GM12878 (cell line): ENCODE data around the gene GP2. TPM values are rescaled to one million over a fixed set of nuclear protein-coding genes. Genes with fewer than 3 reads are reported as not detected.

Experiments
- ATAC-seq: fragments of 200-7000 bp; cut with Tn5 transposase; 3 replicates; pipeline ENCODE4 v1.9.1; 2020; ENCODE audit warnings: mild to moderate bottlenecking, moderate library complexity
- BruUV-seq: library from RNA; stranded (reverse); fragments of 400-500 nt; replicated peaks from 2 replicates; lab custom pipeline; 2021; lab: Mats Ljungman, UMichigan
- CTCF ChIA-PET: fragments of 300-600 bp; sonication (Branson Sonifier 250); formaldehyde crosslinking; extraction: SDS; loops from one replicate; lab custom pipeline; 2021; ENCODE audit warnings: inconsistent platforms; lab: Yijun Ruan, JAX
- POLR2A ChIA-PET: fragments of 350-600 bp; formaldehyde crosslinking; extraction: SDS; loops from one replicate; lab custom pipeline; 2021; ENCODE audit warnings: inconsistent platforms; lab: Charles Lee
- RAD21 ChIA-PET: fragments of 300-600 bp; sonication (Branson Sonifier 250); formaldehyde crosslinking; loops from one replicate; lab custom pipeline; 2023; ENCODE audit warnings: antibody characterized with exemption; ENCODE audit not compliant: unreplicated experiment; lab: Charles Lee
- SMC1A ChIA-PET: fragments of 300-600 bp; sonication (Branson Sonifier 250); formaldehyde crosslinking; loops from one replicate; lab custom pipeline; 2023; ENCODE audit not compliant: unreplicated experiment, uncharacterized antibody; lab: Charles Lee
- DNase-seq: peaks from one replicate; pipeline ENCODE4 v3.0.0-alpha.2; 2011; ENCODE audit warnings: low read depth, low spot score
- FAIRE-seq: peaks from 3 replicates; lab custom pipeline; 2011; peaks lifted over from hg19 to GRCh38; lab: Jason Lieb, UNC
- H2AFZ ChIP-seq: 2 replicates; pipeline ENCODE4 v1.6.0; 2011; ENCODE audit warnings: low read depth, low read length, control low read depth; ENCODE audit not compliant: control insufficient read depth
- H3K27ac ChIP-seq: 2 replicates; pipeline ENCODE4 v1.5.1; 2011; ENCODE audit warnings: control low read depth; ENCODE audit not compliant: control insufficient read depth, insufficient read depth
- H3K27me3 ChIP-seq, 2 experiments: replicated peaks in 1 of 2; 2 replicates each; pipeline versions ENCODE4 v1.6.0 to v1.6.1; 2011; ENCODE audit warnings: low read length in 1 of 2; ENCODE audit not compliant: control insufficient read depth in 2 of 2, insufficient read depth in 2 of 2
- H3K36me3 ChIP-seq, 2 experiments: 2 replicates each; pipeline ENCODE4 v1.5.1; 2011; ENCODE audit warnings: low read length in 1 of 2; ENCODE audit not compliant: control insufficient read depth in 2 of 2, insufficient read depth in 2 of 2
- H3K4me1 ChIP-seq: 2 replicates; pipeline ENCODE4 v1.6.1; 2011; ENCODE audit warnings: mild to moderate bottlenecking, low read length, moderate library complexity, mixed read lengths; ENCODE audit not compliant: control insufficient read depth, insufficient read depth
- H3K4me2 ChIP-seq: 2 replicates; pipeline ENCODE4 v1.6.0; 2011; ENCODE audit warnings: control low read depth; ENCODE audit not compliant: control insufficient read depth, insufficient read depth
- H3K4me3 ChIP-seq: fragments of 200-600 bp; sonication (generic); 2 replicates; pipeline ENCODE4 v1.5.1; 2016
- H3K79me2 ChIP-seq: 2 replicates; pipeline ENCODE4 v1.6.0; 2011; ENCODE audit warnings: low read length; ENCODE audit not compliant: control insufficient read depth, insufficient read depth
- H3K9ac ChIP-seq: 2 replicates; pipeline ENCODE4 v1.8.0; 2011; ENCODE audit warnings: low read length, control low read depth, mixed read lengths; ENCODE audit not compliant: control insufficient read depth, insufficient read depth
- H3K9me3 ChIP-seq: replicated peaks from 3 replicates; pipeline ENCODE4 v1.5.1; 2011; ENCODE audit warnings: mild to moderate bottlenecking, low read length; ENCODE audit not compliant: control insufficient read depth, insufficient read depth
- H4K20me1 ChIP-seq: 2 replicates; pipeline ENCODE4 v1.6.0; 2011; ENCODE audit not compliant: control insufficient read depth, insufficient read depth
- CEBPB ChIP-seq, 2 experiments: fragments of 150-350 bp in 1 of 2; IDR thresholded peaks; 2 replicates each; pipeline ENCODE4 v1.6.1; 2012 to 2014; ENCODE audit warnings: low read depth in 2 of 2, low read length in 2 of 2, borderline replicate concordance in 1 of 2, inconsistent platforms in 1 of 2
- DPF2 ChIP-seq: fragments of 450-650 bp; IDR thresholded peaks from 2 replicates; pipeline ENCODE4 v1.6.1; 2017; ENCODE audit warnings: mild to moderate bottlenecking
- NFXL1 ChIP-seq: fragments of 450-650 bp; IDR thresholded peaks from 2 replicates; pipeline ENCODE4 v1.6.1; 2017; ENCODE audit warnings: antibody characterized with exemption, mild to moderate bottlenecking, borderline replicate concordance
- RAD51 ChIP-seq: fragments of 450-650 bp; IDR thresholded peaks from 2 replicates; pipeline ENCODE4 v1.6.1; 2016; ENCODE audit warnings: moderate library complexity, mild to moderate bottlenecking, inconsistent platforms
- RBBP5 ChIP-seq: fragments of 200-600 bp; sonication (generic); conservative IDR thresholded peaks from 2 replicates; pipeline ENCODE4 v1.6.1; 2016
- SMC3 ChIP-seq: IDR thresholded peaks from 2 replicates; pipeline ENCODE4 v1.6.1; 2011; ENCODE audit warnings: low read length, improper control_type of control experiment, borderline replicate concordance
- SP1 ChIP-seq: IDR thresholded peaks from one replicate; pipeline ENCODE4 v1.6.1; 2011; ENCODE audit warnings: low read depth, low read length
- SREBF2 ChIP-seq: IDR thresholded peaks from 2 replicates; pipeline ENCODE4 v1.6.1; 2012; ENCODE audit warnings: mild to moderate bottlenecking, low read length
- SUPT20H ChIP-seq: IDR thresholded peaks from 2 replicates; pipeline ENCODE4 v1.6.1; 2011; ENCODE audit warnings: low read depth, mild to moderate bottlenecking, low read length, moderate library complexity, borderline replicate concordance; ENCODE audit not compliant: control insufficient read depth
- TBL1XR1 ChIP-seq: IDR thresholded peaks from 2 replicates; pipeline ENCODE4 v1.6.1; 2012; ENCODE audit warnings: low read depth, low read length, improper control_type of control experiment
- WRNIP1 ChIP-seq: IDR thresholded peaks from 2 replicates; pipeline ENCODE4 v1.6.1; 2011; ENCODE audit warnings: low read depth, low read length, improper control_type of control experiment, borderline replicate concordance
- ZNF274 ChIP-seq: IDR thresholded peaks from one replicate; pipeline ENCODE4 v1.8.0; 2011; ENCODE audit not compliant: insufficient read length, insufficient read depth
- ZNF687 ChIP-seq: fragments of 450-650 bp; IDR thresholded peaks from 2 replicates; pipeline ENCODE4 v1.6.1; 2017; ENCODE audit warnings: mild to moderate bottlenecking, moderate library complexity
- WGBS: methylation state at CpG from one replicate; pipeline ENCODE4 v1.1.6; 2016; ENCODE audit warnings: low lambda C conversion rate; ENCODE audit not compliant: insufficient replicate concordance, insufficient coverage; ENCODE audit errors: missing lambda C conversion rate; 5-methylcytosine and 5-hydroxymethylcytosine counted together
- in situ Hi-C: fragments of 300-500 bp; cut with MboI; formaldehyde crosslinking; loops from 9 replicates; pipeline ENCODE4 v1.14.3; 2018; ENCODE audit warnings: mixed read lengths
- intact Hi-C: fragments of 100-400 bp; cut with micrococcal nuclease; formaldehyde crosslinking; loops from one replicate; pipeline ENCODE4 v1.14.2; 2022; ENCODE audit not compliant: unreplicated experiment
- polyA plus RNA-seq, 11 experiments: library from polyadenylated mRNA; depleted of rRNA in 4 of 11; unstranded in 6 of 11; stranded (reverse) in 5 of 11; fragments of >200 nt; fragmentation: Nextera tagmentation in 4 of 11; fragmentation: Illumina TruSeq in 1 of 11; extraction: Ambion mirVana in 4 of 11; extraction: Trizol in 1 of 11; gene quantifications; 1 replicate in 1 of 11; 2 replicates in 10 of 11; pipeline versions ENCODE4 v1.2.1 to v1.2.3, GENCODE V29; 2011 to 2016; ENCODE audit warnings: inconsistent platforms in 2 of 11, missing spikeins in 2 of 11, low read depth in 1 of 11
- total RNA-seq, 4 experiments: library from RNA; depleted of rRNA in 3 of 4; stranded (reverse); fragments of >200 nt in 3 of 4; fragmentation: Illumina TruSeq in 1 of 4; extraction: Trizol in 1 of 4; gene quantifications; 2 replicates each; pipeline versions ENCODE4 v1.2.1 to v1.2.3, GENCODE V29; 2013 to 2021
- TF ChIP-seq, protein P1 (sequence below): fragments of 450-650 bp; IDR thresholded peaks from 2 replicates; pipeline ENCODE4 v1.6.1; 2017; ENCODE audit warnings: borderline replicate concordance
- TF ChIP-seq, protein P2 (sequence below): fragments of 450-650 bp; IDR thresholded peaks from 2 replicates; pipeline ENCODE4 v1.6.1; 2016; ENCODE audit warnings: mild to moderate bottlenecking, moderate library complexity, borderline replicate concordance
- TF ChIP-seq, protein P3 (sequence below): IDR thresholded peaks from 2 replicates; pipeline ENCODE4 v1.6.1; 2011; ENCODE audit warnings: low read depth, mild to moderate bottlenecking, low read length, moderate library complexity, borderline replicate concordance; ENCODE audit errors: extremely low read depth

Gene GP2
- total and polyA plus RNA-seq, 10 of the 15 experiments (the other 5 are each of a cell fraction or from before 2014, with no cell fraction given): 6.9 TPM; not detected in 9

GRCh38 chr16:20262248-20262647, 65.1 kb downstream of the GP2 start:
- DNase-seq (no peak), FAIRE-seq (no peak), ATAC-seq (no peak)
- POLR2A ChIA-PET: no interaction called here
- no TSS peak for BruUV-seq
- no peaks in the 10 kb centered on the region for H3K4me1 ChIP-seq
- in situ Hi-C loops (no loop called here), intact Hi-C loops (no loop called here)
- WGBS: 59% methylated on average over 9 of the region's 9 CpGs
- RAD21 ChIA-PET: no interaction called here
- H2AFZ ChIP-seq: no peak overlapping the region
- H4K20me1 ChIP-seq: no peaks in the 10 kb centered on the region
- SMC1A ChIA-PET: interaction anchor here (0.8 kb wide), 1 partner anchor 45 kb away, joined by 3 read pairs; no protein-coding TSS in a partner anchor
- no peak overlapping the region for H3K4me2 ChIP-seq
- H3K36me3 ChIP-seq: no peaks in the 10 kb centered on the region
- no peak overlapping the region for H3K27ac ChIP-seq
- no peak overlapping the region for H3K9ac ChIP-seq
- CTCF ChIA-PET: interaction anchor here (1.4 to 1.5 kb wide), 2 partner anchors 20 to 38 kb away, joined by 3 to 4 read pairs; no protein-coding TSS in a partner anchor
- no peaks in the 10 kb centered on the region; the same call in 2 of the 3 replicates for H3K9me3 ChIP-seq
- H3K27me3 ChIP-seq: no peaks in the 10 kb centered on the region; a peak in 1 of 4 replicates
- H3K79me2 ChIP-seq: no peaks in the 10 kb centered on the region
- no peak overlapping the region for H3K4me3 ChIP-seq
- TF ChIP-seq RAD51 (no peak), ZNF687 (no peak), SMC3 (no peak), SP1 (no peak), CEBPB (IDR thresholded peaks at IDR 0.05; ENCODE audit: borderline replicate concordance in 1 of 2, low read depth in 2 of 2, low read length in 2 of 2) (no peak), WRNIP1 (no peak), SREBF2 (no peak), ZNF274 (no peak), DPF2 (no peak), NFXL1 (no peak), RBBP5 (no peak), TBL1XR1 (no peak), SUPT20H (no peak)
- TF ChIP-seq, protein P1, sequence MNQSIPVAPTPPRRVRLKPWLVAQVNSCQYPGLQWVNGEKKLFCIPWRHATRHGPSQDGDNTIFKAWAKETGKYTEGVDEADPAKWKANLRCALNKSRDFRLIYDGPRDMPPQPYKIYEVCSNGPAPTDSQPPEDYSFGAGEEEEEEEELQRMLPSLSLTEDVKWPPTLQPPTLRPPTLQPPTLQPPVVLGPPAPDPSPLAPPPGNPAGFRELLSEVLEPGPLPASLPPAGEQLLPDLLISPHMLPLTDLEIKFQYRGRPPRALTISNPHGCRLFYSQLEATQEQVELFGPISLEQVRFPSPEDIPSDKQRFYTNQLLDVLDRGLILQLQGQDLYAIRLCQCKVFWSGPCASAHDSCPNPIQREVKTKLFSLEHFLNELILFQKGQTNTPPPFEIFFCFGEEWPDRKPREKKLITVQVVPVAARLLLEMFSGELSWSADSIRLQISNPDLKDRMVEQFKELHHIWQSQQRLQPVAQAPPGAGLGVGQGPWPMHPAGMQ: no peak
- TF ChIP-seq, protein P2, sequence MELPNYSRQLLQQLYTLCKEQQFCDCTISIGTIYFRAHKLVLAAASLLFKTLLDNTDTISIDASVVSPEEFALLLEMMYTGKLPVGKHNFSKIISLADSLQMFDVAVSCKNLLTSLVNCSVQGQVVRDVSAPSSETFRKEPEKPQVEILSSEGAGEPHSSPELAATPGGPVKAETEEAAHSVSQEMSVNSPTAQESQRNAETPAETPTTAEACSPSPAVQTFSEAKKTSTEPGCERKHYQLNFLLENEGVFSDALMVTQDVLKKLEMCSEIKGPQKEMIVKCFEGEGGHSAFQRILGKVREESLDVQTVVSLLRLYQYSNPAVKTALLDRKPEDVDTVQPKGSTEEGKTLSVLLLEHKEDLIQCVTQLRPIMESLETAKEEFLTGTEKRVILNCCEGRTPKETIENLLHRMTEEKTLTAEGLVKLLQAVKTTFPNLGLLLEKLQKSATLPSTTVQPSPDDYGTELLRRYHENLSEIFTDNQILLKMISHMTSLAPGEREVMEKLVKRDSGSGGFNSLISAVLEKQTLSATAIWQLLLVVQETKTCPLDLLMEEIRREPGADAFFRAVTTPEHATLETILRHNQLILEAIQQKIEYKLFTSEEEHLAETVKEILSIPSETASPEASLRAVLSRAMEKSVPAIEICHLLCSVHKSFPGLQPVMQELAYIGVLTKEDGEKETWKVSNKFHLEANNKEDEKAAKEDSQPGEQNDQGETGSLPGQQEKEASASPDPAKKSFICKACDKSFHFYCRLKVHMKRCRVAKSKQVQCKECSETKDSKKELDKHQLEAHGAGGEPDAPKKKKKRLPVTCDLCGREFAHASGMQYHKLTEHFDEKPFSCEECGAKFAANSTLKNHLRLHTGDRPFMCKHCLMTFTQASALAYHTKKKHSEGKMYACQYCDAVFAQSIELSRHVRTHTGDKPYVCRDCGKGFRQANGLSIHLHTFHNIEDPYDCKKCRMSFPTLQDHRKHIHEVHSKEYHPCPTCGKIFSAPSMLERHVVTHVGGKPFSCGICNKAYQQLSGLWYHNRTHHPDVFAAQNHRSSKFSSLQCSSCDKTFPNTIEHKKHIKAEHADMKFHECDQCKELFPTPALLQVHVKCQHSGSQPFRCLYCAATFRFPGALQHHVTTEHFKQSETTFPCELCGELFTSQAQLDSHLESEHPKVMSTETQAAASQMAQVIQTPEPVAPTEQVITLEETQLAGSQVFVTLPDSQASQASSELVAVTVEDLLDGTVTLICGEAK: no peak
- TF ChIP-seq, protein P3, sequence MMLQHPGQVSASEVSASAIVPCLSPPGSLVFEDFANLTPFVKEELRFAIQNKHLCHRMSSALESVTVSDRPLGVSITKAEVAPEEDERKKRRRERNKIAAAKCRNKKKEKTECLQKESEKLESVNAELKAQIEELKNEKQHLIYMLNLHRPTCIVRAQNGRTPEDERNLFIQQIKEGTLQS: no peak
